ENCODE measurements around the gene ASPN. TPM values are rescaled to one million over a fixed set of nuclear protein-coding genes. Genes with fewer than 3 reads are reported as not detected.

ASPN gene
- total and polyA plus RNA-seq, 10 of the 15 experiments (the other 5 are each of a cell fraction or from before 2014, with no cell fraction given) = 0.03 to 0.47 (median 0.42) TPM; not detected in 7

GRCh38 chr9:92530893-92531292 lies 48.6 kb upstream of the ASPN start:
- TF ChIP-seq YY1 (IDR thresholded peaks at IDR 0.05; ENCODE audit: low read depth, low read length) = no peak
- no peak for TF ChIP-seq TAF1 (IDR thresholded peaks at IDR 0.05; ENCODE audit: borderline replicate concordance, low read depth, low read length)
- TF ChIP-seq SP1 (IDR thresholded peaks at IDR 0.05; ENCODE audit: low read depth, low read length) = no peak
- no peak for TF ChIP-seq ZBTB11 (CRISPR knock-in tag; IDR thresholded peaks at IDR 0.05)
- TF ChIP-seq CHD2 (IDR thresholded peaks at IDR 0.05; ENCODE audit: borderline replicate concordance, low read depth, low read length) = no peak
- RAD21 ChIA-PET (ENCODE audit: unreplicated experiment) = no interaction called here
- H3K4me3 ChIP-seq = no peak overlapping the region

GRCh38 chr9:92529124-92529523 lies 46.8 kb upstream of the ASPN start:
- no peak overlapping the region for H3K9ac ChIP-seq (ENCODE audit: control insufficient read depth, insufficient read depth, low read length)
- H3K27me3 ChIP-seq (replicated peaks in 1 of 2; ENCODE audit: control insufficient read depth in 2 of 2, insufficient read depth in 2 of 2, low read length in 1 of 2) = no peaks in the 10 kb centered on the region
- H3K4me1 ChIP-seq (ENCODE audit: control insufficient read depth, insufficient read depth, low read length) = 0 out of 2 replicates have a peak, but pooled peaks cover 3% of the 10 kb centered on the region
- no peak overlapping the region for H2AFZ ChIP-seq (ENCODE audit: control insufficient read depth, low read depth, low read length)
- no peak for FAIRE-seq
- H3K27ac ChIP-seq (ENCODE audit: control insufficient read depth, insufficient read depth) = no peak overlapping the region
- no peak overlapping the region for H3K4me3 ChIP-seq
- RAD21 ChIA-PET (ENCODE audit: unreplicated experiment) = no interaction called here
- H3K36me3 ChIP-seq (ENCODE audit: control insufficient read depth in 2 of 2, insufficient read depth in 2 of 2, low read length in 1 of 2) = no peaks in the 10 kb centered on the region
- H3K4me2 ChIP-seq (ENCODE audit: control insufficient read depth, insufficient read depth) = no peak overlapping the region
- intact Hi-C loops (cut with micrococcal nuclease; ENCODE audit: unreplicated experiment) = no loop called here
- no peaks in the 10 kb centered on the region for H3K9me3 ChIP-seq (replicated peaks; ENCODE audit: control insufficient read depth, insufficient read depth, low read length)
- no peak for ATAC-seq
- no peak for DNase-seq (ENCODE audit: low read depth, low spot score)
- in situ Hi-C loops (cut with MboI) = no loop called here
- BruUV-seq (replicated peaks) = no TSS peak
- SMC1A ChIA-PET (ENCODE audit: uncharacterized antibody, unreplicated experiment) = no interaction called here
- CTCF ChIA-PET = no interaction called here
- POLR2A ChIA-PET = no interaction called here
- H4K20me1 ChIP-seq (ENCODE audit: control insufficient read depth, insufficient read depth) = no peaks in the 10 kb centered on the region
- TF ChIP-seq ELK1 (IDR thresholded peaks at IDR 0.05; ENCODE audit: low read depth, low read length) = no peak
- no peak for TF ChIP-seq ZNF622 (IDR thresholded peaks at IDR 0.05)
- no peak for TF ChIP-seq POLR2AphosphoS5 (IDR thresholded peaks at IDR 0.05; ENCODE audit: low read length)
- no peak for TF ChIP-seq STAT3 (IDR thresholded peaks at IDR 0.05; ENCODE audit: low read depth, low read length)
- TF ChIP-seq GATAD2B (conservative IDR thresholded peaks at IDR 0.05; ENCODE audit: low read depth) = no peak
- TF ChIP-seq PAX8 (IDR thresholded peaks at IDR 0.05) = no peak
- no peak for TF ChIP-seq NFIC (IDR thresholded peaks at IDR 0.05; ENCODE audit: low read depth, low read length)
- TF ChIP-seq FOXM1 (IDR thresholded peaks at IDR 0.05; ENCODE audit: low read depth, low read length) = no peak
- 79% methylated on average over 3 of the region's 3 CpGs for WGBS (ENCODE audit: insufficient coverage, insufficient replicate concordance, low lambda C conversion rate, missing lambda C conversion rate)
- H3K79me2 ChIP-seq (ENCODE audit: control insufficient read depth, insufficient read depth, low read length) = no peaks in the 10 kb centered on the region

More at GRCh38 chr9:92530893-92531292, 48.6 kb upstream of the ASPN start:
- SMC1A ChIA-PET (ENCODE audit: uncharacterized antibody, unreplicated experiment) = no interaction called here
- BruUV-seq (replicated peaks) = no TSS peak
- Histone ChIP-seq H3K27me3 (replicated peaks in 1 of 2; ENCODE audit: control insufficient read depth in 2 of 2, insufficient read depth in 2 of 2, low read length in 1 of 2) (no peaks in the 10 kb centered on the region), H3K4me1 (ENCODE audit: control insufficient read depth, insufficient read depth, low read length) (peaks cover 6% of the 10 kb centered on the region), H3K9ac (ENCODE audit: control insufficient read depth, insufficient read depth, low read length) (no peak overlapping the region), H3K27ac (ENCODE audit: control insufficient read depth, insufficient read depth) (no peak overlapping the region), H2AFZ (ENCODE audit: control insufficient read depth, low read depth, low read length) (no peak overlapping the region), H3K36me3 (ENCODE audit: control insufficient read depth in 2 of 2, insufficient read depth in 2 of 2, low read length in 1 of 2) (no peaks in the 10 kb centered on the region), H3K9me3 (replicated peaks; ENCODE audit: control insufficient read depth, insufficient read depth, low read length) (no peaks in the 10 kb centered on the region), H4K20me1 (ENCODE audit: control insufficient read depth, insufficient read depth) (no peaks in the 10 kb centered on the region), H3K4me2 (ENCODE audit: control insufficient read depth, insufficient read depth) (no peak overlapping the region), H3K79me2 (ENCODE audit: control insufficient read depth, insufficient read depth, low read length) (no peaks in the 10 kb centered on the region)
- POLR2A ChIA-PET = no interaction called here
- ATAC-seq (no peak), FAIRE-seq (no peak), DNase-seq (ENCODE audit: low read depth, low spot score) (no peak)
- CTCF ChIA-PET = no interaction called here
- in situ Hi-C loops (cut with MboI) = no loop called here
- intact Hi-C loops (cut with micrococcal nuclease; ENCODE audit: unreplicated experiment) = no loop called here

Data from GM12878 (cell line).